Transverse colon (tissue), 3 donors: ENCODE data around the gene HYPK.

Experiments used
- CTCF ChIP-seq, 5 experiments: fragments of 200-600 bp in 3 of 5; fragments of 450-650 bp in 2 of 5; sonication (generic) in 3 of 5; IDR thresholded peaks; 1 replicate in 2 of 5; 2 replicates in 3 of 5; pipeline ENCODE4 v1.5.1; 2016 to 2017; ENCODE audit warnings: antibody characterized with exemption in 5 of 5, inconsistent platforms in 3 of 5, mild to moderate bottlenecking in 2 of 5, moderate library complexity in 1 of 5
- EP300 ChIP-seq: sonication (generic); formaldehyde crosslinking; IDR thresholded peaks from one replicate; pipeline ENCODE4 v1.6.1; 2017; ENCODE audit warnings: antibody characterized with exemption, low read depth
- POLR2A ChIP-seq: fragments of 450-650 bp; IDR thresholded peaks from one replicate; pipeline ENCODE4 v1.6.1; 2016; ENCODE audit warnings: antibody characterized with exemption, mild to moderate bottlenecking, moderate library complexity

GRCh38 chr15:43795197-43795596, 5.2 kb upstream of the HYPK start:
- no peak for TF ChIP-seq CTCF (IDR thresholded peaks at IDR 0.05)
- no peak for TF ChIP-seq POLR2A
- TF ChIP-seq EP300, result no peak
